GM12891 (cell line): ENCODE results near the gene NEK2.

Source experiments
- POLR2A ChIP-seq: IDR thresholded peaks from 2 replicates; pipeline ENCODE4 v1.6.1; 2011; ENCODE audit warnings: low read depth, low read length, control low read depth
- POLR2AphosphoS5 ChIP-seq: IDR thresholded peaks from 2 replicates; pipeline ENCODE4 v1.6.1; 2011; ENCODE audit warnings: low read depth, low read length, control low read depth
- POU2F2 ChIP-seq: IDR thresholded peaks from 2 replicates; pipeline ENCODE4 v1.6.1; 2011; ENCODE audit warnings: low read depth, mild to moderate bottlenecking, control low read depth, low read length, moderate library complexity
- SPI1 ChIP-seq: IDR thresholded peaks from 2 replicates; pipeline ENCODE4 v1.6.1; 2011; ENCODE audit warnings: low read depth, low read length, control low read depth
- TAF1 ChIP-seq: IDR thresholded peaks from 2 replicates; pipeline ENCODE4 v1.6.1; 2011; ENCODE audit warnings: low read depth, low read length, control low read depth

DNA sequence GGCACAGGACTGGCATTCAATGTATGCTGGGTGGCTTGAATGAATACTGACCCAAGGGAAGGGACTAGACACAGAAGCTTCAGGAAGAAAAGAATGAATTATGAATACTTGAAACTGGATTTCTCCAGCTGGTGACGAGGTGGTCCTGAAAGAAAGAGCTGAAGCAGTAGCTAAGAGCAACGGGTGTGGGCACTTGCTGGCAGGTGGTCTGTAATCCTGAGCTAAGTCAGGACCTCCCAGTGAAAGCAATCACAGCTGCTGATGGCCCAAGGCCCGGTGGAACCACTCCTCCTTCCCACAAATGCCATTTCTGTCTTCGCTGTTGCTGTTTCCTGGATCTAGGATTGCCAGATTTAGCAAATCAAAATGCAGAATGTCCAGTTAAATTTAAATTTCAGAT lies 47.0 kb downstream of the NEK2 start:
- TF ChIP-seq TAF1 (no peak), POLR2A (no peak), POLR2AphosphoS5 (no peak), POU2F2 (no peak), SPI1 (no peak)
